Cardiac fibroblast (primary cell): ENCODE measurements around the gene USP35.

Experiments used
- DNase-seq, 2 donors: peaks; one replicate each; pipeline versions ENCODE4 v3.0.0 to v3.0.0-alpha.2; 2010; ENCODE audit warnings: low read depth in 2 of 2
- H3K4me3 ChIP-seq, 2 donors: replicated peaks in 1 of 2; 1 replicate in 1 of 2; 2 replicates in 1 of 2; pipeline ENCODE4 v1.5.1; 2011; ENCODE audit warnings: low read depth in 2 of 2, low read length in 2 of 2, mild to moderate bottlenecking in 2 of 2, moderate library complexity in 1 of 2
- CTCF ChIP-seq: IDR thresholded peaks from one replicate; pipeline ENCODE4 v1.5.1; 2011; ENCODE audit warnings: low read depth, mild to moderate bottlenecking, low read length, inconsistent platforms

USP35 gene

GRCh38 chr11:78253797-78254196 lies 65.1 kb downstream of the USP35 start:
- H3K4me3 ChIP-seq, result no peak overlapping the region
- TF ChIP-seq CTCF, result no peak
- peak in 1 of 2 donors; percentile 53 for DNase-seq

- TF ChIP-seq CTCF, result no peak
- DNase-seq, result no peak
- H3K4me3 ChIP-seq, result no peak overlapping the region
These were observed 65.5 kb downstream of the USP35 start for GRCh38 chr11:78254268-78254667.

GRCh38 chr11:78255919-78256318 lies 67.2 kb downstream of the USP35 start:
- DNase-seq, result no peak
- no peak overlapping the region for H3K4me3 ChIP-seq
- no peak for TF ChIP-seq CTCF

- peak; percentile 91 to 97 for DNase-seq
- no peak for TF ChIP-seq CTCF
- no peak overlapping the region for H3K4me3 ChIP-seq
These were observed 68.2 kb downstream of the USP35 start for GRCh38 chr11:78256962-78257361.

GRCh38 chr11:78257654-78258053 lies 68.9 kb downstream of the USP35 start:
- TF ChIP-seq CTCF, result no peak
- no peak overlapping the region for H3K4me3 ChIP-seq
- no peak for DNase-seq

GRCh38 chr11:78259777-78260487 lies 71.2 kb downstream of the USP35 start:
- DNase-seq, result no peak
- no peak overlapping the region for H3K4me3 ChIP-seq
- TF ChIP-seq CTCF, result no peak

- TF ChIP-seq CTCF, result no peak
- DNase-seq, result no peak
- H3K4me3 ChIP-seq, result no peak overlapping the region
These were observed 72.6 kb downstream of the USP35 start for GRCh38 chr11:78261367-78261766.
